GM21526 (cell line): ENCODE measurements around the gene COQ9.
"Not testable (repeated sequence)": the region's sequence is repeated elsewhere in the genome, so short reads cannot be mapped to it uniquely, and the experiment has no call there.

Source experiments
- ATAC-seq: cut with Tn5 transposase; IDR thresholded peaks from one replicate; pipeline ENCODE4 v1.9.1; 2021; ENCODE audit warnings: moderate library complexity; ENCODE audit not compliant: unreplicated experiment, low FRiP score

COQ9 gene

DNA sequence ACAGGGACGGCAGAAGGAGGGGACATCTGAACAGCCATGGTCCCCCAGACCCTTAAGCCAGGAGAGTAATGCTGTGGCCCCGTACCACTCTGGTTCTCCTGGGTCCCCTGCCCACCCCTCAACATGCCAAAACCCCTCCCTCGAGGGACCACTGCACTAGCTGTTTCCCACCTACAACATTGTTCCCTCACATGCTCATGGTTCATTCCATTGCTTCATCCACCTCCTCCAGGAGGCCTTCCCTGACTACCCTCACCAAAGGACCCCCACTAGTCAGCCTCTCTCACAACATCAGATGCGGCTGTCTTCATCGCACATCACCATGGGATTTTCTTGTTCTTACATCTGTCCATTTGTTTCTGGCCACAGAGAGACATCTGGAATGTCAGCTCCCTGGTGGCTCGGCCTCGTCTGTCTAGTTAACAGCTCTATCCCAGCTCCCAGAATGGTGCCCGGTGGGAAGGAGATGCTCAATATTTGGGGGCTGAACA, 37.3 kb downstream of the COQ9 start:
- ATAC-seq: no peak

DNA sequence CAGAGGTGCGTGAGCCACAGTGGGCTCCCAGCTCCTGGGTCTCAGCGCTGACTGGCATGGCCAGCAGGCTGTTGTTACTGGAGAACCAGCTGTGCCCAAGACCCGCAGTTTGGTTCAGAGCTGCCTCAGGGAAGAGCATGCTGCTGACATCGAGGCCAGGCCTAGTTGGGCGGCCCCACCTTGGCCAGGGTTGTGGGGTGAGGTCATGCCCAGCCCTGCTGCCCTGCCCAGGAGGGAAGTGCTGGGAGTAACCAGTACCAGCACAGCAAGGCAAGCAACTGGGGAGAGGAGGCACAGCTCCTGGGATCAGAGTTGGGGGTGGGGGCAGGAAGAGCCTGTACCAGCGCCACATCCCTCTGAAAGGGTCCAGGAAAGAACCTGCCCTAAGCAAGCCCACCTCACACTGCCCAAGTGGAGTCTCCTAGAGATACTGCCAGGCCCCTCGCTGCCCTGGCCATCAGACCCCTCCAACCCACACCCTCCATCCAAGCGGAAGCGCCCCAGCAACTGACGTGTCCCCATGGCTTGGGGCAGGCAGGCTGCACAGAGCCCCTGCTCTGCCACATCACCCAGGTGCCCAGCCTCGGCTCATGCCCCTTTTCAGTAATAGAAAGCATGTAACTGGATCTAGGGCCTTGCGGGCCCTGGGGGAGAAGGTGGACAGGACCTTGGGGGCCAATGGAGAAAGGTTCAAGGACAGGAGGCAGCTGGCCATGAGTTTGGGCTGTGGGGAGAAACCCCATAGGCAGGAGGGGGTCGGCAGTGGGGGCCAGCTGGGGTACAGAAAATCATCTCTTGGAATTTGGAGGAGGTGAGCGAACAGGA, 38.0 kb downstream of the COQ9 start:
- no peak for ATAC-seq

DNA sequence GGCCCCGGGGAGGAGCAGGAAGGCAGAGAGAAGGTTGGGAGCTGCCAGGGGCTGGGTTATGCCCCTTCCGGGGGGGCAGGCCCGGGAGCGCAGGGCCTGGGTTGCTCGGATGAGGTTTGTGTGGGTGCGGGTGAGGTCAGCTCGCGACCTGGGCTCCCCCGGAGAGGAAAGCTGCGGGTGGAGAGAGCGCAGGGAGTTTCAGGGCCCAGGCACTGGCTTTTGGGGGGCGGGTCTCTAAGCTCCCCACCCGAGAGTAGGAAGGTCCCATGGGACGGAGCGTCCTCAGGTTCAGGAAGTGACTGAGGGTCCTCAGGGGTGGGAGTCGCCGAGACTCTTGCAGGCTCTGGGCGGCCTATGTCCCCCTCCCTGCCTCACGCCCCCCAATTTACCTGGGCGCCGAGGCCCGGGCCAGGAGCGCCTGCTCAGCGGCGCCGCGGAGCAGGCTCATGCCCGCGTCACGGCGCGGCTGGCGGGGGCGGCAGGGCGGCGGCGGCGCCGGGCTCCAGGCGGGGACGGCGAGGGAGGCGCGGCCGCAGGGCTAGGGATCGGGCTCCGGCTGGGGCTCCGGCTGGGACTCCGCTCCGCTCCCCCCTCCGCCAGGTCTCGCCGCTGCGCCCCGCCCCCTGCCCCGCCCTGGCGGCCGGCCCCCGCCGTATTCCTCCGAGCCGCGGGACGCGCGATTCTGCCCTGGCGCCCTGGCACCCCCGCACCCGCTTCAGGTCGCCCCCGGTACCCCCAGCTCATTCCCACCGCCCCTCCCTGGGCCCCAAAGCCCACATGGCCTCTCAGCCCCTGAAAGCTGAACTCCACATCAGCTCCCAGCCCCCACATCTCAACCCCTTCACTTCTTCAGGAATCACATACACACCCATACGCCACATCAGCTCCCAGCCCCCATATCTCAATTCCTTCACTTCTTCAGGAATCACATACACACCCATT, 38.9 kb downstream of the COQ9 start, which contains the start of gene DOK4:
DOK4 (minus strand) TSS at position 578 of the 942 bp plus-strand sequence. CDS start 6,986 bp downstream, outside the sequence.
- peak; percentile 81 for ATAC-seq

DNA sequence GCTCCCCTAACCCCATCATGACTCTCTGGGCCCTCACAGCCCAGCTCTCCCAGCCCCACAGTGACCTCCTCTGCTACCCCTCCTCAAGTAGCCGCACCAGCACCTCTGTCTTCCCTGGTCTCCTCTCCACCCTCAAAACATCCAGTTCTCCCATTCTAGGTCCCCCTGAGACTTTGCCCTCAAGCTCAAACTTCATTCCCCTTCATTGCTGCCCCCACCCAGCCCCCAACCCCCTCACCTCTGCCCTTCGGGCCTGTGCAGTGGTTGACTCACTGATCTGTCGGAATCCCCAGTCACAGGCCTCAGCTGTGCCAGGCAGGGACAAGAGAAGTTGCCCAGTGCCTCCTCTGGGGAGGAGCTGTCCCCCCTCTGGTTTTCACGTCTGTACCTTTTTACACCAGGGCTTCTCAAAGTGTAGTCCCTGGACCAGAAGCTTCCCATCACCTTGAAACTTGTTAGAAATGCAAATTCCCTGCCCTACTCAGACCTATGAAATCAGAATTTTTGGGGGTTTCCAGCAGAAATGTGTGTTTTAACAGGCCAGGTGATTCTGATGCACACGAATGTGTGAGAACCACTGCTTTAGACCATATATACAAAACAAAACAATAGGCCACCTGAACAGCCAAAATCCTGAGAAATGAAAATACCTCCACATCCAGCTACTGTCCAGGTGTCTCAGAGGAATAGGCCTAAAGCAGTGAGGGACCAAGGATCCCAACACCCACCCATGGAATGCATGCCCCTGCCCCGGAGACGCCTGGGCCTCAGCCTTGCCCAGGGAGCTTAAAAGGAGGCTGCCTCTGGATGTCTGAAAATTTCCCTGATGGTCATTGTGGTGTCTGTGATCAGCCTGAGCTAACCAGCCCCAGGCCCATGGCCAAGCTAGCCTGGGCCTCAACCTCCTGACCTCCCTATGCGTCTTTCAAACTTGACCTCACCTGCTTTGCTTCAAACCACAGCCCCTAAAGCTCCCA, 39.9 kb downstream of the COQ9 start:
- no peak for ATAC-seq

DNA sequence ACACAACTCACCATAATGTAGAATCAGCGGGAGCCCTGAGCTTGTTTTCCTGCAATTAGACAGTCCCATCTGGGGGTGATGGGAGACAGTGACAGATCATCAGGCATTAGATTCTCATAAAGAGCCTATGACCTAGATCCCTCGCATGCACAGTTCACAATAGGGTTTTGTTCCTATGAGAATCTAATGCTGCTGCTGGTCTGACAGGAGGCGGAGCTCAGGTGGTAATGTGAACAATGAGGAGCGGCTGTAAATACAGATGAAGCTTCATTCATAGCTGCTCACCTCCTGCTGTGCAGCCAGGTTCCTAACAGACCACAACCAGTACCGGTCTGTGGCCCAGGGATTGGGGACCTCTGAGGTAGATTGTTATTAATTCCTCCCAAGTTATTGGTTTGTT, 42.0 kb downstream of the COQ9 start:
- ATAC-seq: no peak

DNA sequence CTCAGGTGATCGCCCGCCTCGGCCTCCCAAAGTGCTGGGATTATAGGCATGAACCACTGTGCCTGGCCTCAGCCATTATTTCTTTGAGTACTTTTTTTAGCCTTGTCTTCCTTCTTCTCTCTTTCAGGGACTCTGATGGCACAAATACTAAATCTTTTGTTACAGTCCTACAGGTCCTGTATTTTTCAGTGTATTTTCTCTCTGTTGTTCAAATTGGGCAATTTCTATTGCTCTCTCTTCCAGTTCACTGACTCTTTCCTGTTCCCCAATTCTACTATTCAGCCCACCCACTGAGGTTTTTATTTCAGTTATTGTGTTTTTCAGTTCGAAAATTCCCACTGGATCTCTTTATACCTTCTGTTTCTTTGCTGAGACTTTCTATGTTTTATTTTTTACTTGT, 46.5 kb downstream of the COQ9 start:
- ATAC-seq: no peak

DNA sequence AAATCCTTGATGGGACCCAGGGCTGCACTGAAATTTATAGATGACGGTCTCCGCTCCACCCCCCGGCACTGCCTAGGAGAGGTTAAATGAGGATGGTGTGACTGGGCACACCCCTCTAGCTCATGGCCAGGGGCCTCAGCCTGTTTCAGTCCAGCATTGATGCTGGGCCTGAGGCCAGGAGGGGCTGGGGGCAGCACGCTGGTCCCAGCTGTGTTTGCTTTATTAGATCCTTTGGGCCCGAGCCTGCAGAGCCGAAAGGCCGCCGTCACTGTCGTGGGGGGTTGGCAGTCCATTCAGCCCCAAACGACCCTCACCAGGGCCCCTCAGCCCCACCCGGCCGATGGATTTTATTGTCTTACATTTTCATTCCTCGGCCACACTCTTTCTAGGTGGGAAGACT, 49.8 kb downstream of the COQ9 start:
- ATAC-seq: no peak

DNA sequence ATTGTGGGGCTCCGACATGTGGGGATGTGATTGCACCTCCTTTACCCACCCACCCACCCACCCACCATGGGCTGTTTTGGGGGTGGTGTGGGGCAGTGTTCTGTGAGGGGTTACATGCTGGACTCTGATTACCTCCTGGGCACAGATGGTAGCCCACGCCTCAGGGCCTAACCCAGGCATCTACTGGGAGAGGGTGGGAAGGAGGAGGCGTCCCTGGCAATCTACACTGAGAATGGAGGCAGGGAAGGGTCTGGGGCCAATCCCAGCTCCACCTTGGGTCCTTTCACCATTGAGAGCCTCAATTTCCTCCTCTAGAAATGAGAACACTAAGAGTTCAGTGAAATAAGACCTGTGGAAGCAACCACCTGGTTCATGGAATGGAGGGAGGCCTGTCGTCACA, 50.8 kb downstream of the COQ9 start:
- no peak for ATAC-seq

DNA sequence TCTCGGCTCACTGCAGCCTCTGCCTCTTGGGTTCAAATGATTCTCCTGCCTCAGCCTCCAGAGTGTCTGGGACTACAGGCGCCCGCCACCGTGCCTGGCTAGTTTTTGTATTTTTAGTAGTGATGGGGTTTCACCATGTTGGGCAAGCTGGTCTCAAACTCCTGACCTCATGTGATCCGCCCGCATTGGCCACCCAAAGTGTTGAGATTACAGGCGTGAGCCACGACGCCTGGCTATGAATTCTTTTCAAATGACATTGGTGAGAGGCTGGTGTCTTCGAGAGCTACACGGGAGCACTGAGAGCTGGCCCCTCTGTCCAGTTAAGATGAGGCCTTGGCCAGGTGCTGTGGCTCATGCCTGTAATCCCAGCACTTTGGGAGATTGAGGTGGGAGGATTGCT, 52.7 kb downstream of the COQ9 start:
- ATAC-seq: not testable (repeated sequence)

DNA sequence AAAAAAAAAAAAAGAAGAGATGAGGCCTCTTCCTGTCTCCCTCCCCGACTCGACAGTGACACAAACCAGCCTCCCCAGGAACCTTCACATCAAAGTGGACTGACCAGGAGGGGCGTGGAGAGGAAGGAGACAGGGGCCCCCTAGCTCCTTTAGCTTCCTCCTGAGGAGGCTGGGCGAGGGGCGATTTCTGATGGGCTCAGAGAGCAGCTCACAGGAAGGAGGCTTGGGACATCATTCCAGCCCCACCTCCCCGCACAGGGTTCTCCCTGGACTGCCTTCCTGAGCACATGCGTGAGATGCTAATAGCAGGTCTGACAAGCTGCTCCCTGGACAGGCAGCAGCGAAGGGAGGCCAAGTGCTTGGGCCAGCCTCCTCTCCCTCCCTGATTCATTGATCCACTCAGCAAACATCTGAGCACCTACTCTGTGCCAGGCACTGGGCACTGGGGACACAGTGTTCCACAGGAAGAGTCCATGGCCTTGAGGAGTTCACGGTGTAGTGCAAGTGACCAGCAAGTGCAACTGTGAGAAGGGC, 53.4 kb downstream of the COQ9 start:
- ATAC-seq: no peak

DNA sequence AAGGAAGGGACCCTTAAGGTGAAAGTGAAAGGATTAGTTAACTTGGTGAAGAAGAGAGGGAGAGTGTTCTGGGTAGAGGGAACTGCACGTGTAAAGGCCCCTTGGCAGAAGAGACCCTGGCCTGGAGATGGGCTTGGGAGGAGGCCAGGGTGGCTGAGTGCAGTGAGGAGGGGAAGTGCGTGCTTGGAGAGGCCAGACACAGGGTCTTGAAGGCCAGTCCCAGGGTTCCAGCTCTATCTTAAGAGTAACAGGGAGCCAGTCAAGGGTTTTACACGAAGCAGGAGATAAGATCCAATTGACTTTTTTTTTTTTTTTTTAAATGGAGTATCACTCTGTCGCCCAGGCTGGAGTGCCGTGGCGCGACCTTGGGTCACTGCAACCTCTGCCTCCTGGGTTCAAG, 54.2 kb downstream of the COQ9 start:
- no peak for ATAC-seq

DNA sequence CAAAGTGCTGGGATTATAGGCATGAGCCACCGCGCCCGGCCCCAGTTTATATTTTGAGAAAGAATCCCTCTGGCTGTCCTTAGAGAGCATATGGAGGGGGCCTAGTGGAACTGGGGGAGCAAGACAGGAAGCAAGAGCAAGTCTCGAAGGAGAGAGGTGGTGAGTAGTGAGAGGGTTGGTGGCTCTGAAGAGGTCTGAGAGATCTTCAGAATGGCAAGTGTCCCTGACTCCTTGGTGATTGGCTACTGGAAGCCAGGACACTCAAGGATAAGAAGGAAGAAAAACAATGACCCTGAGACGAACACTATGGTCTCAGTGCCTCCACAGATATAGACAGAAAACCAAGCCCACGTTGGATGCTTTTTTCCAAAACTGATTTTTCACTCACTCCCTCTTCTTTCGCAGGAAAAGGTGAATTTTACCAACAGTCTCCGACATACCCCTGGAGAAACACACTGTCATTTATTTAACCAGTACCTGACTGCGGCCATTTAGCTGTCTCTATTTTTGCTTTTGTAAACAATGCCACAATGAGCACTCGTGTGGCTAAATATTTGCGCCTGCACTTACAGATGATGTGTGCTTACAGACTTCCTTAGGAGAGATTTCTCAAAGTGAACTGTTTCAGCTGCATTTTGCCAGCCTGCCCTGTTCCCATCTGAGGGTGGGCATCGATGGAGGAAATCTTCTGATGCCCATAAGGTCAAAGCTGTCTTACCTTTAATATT, 54.9 kb downstream of the COQ9 start:
- ATAC-seq: no peak

DNA sequence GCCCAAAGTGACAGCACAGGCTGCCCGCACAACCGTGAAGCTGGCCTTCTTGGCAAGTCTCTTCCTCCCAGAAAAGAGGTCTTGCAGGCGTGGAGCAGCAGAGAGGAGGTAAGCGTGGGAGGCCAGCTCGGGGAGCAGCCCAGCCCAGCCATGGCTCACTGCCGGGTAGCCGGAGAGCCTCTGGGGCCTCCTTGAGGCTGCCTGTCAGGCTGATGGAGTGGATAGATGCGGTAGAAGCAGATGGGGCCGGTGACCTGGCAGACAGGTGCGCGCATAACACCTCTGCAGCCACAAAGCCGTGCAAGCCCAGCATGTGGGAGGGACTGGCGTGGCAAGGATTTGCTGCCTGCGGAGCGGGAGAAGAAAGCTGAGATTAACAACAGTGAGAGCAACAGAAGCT, 56.1 kb downstream of the COQ9 start:
- ATAC-seq: no peak

DNA sequence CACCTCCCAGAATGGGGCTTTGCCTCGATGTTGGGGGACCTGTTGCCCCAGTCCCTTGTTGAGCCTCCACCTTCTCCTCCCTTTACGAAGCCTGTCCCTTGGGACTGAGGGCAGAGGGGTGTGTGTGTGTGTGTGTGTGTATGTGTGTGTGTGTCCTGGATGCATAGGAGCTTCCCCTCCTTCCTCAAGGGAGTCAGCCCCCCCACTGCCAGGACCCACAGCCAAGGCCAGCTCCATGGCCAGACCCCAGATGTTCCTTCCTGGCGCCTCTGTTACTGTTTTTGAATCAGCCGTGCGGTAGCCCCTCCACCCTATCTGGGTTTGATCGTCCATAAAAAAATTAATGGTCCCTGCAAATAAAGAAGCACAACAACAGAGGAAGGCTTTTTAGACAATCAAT, 56.7 kb downstream of the COQ9 start:
- ATAC-seq: no peak

DNA sequence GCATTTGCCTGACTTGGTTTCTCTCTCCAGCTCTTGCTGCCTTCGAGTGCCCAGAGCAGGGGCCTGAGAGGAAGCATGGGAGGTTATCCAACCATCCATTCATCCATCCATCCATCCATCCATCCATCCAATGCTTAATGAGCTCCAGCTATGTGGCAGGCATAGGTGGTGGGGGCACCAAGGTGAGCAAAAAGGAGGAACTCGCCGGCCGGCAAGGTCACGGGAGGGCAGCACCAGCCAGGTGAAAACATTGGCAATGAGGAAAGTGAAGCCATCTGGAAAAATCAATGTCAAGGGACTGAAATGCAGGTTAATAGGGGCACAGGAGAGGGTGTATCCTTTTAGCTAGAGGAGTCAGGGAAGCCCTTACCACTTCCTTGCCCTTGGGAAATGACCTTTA, 57.2 kb downstream of the COQ9 start:
- no peak for ATAC-seq

DNA sequence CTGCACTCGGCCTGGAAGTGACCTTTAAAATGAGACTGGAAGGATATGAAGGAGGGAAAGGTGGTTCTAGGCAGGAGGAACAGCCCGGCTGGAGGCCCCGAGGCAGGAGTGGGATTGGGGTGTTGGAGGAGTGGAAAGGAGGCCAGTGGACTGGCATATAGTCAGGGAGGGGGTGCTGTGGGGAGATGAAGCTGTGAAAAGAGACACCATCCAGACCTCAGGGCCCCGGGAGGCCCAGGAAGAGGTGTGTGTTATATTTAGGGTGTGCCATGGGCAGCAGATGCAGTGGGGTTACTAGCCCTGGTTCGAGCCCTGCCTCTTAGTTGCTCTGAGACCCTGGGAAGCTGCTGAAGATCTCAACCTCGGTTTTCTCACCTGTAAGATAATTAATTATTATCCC, 57.9 kb downstream of the COQ9 start:
- ATAC-seq: no peak

DNA sequence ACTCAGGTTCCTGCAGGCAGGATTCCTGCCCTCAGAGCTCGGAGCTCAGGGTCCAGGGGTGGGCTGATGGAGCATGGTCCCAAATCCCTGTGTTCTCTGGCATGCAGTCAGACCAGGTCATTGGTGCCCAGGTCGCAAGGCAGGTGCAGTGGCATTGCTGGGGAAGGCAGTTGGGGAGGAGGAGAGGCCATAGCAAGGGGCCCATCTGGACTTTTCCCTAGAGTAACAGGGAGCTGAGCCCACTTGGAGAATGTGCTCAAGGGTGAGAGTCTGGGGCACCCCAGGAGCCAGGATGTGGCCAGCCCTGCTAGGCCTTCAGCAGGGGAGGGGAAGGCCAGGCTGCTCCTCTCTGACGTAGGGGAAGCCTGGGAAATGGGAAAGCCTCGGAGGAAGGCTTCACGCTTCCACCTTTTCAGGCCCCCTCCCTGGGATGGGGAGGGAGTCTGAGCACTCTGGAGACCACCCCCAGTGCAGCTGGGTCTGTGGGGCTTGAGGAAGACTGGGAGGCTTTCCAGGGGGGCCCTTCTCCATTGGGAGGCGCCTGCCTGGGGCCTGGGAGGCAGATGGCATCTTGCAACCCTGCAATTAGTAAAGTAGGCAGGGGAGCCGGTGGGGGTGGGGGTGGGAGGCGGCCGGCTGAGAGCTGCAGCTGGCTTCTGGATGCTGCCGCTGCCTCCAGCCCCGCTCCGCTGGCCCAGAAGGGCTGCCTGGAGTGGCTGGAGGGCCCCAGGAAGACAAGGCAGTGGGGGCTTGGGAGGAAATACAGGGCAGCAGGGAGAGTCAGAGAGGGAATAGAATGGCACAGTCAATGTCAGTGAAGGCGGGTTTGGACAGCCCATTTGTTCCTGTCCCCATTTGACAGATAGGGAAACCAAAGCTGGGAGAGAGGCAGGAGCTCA, 60.1 kb downstream of the COQ9 start:
- ATAC-seq: no peak

DNA sequence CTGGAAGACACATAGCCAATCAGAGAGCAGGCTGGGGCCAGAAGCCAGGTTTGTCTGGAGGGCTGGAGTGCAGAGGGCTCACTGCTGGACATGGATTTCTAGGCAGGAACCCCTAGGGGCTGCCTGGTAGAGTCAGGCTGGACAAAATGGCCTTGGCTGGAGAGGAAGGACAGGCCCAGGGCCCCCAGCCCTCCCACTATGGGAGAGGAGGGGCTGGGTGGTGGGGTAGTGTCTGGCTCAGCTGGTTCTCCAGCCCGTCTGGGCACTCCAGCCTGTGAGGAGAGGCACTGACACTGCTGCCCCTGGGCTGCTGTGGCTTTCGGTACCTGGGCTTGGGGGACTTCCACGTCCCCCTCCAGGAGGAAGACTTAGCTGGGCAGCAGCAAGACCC, 60.8 kb downstream of the COQ9 start:
- no peak for ATAC-seq
